HG03439 (cell line): ENCODE results near the gene SIPA1L3.
"Not testable (repeated sequence)": the region's sequence is repeated elsewhere in the genome, so short reads cannot be mapped to it uniquely, and the experiment has no call there.

Experiments
- ATAC-seq: cut with Tn5 transposase; IDR thresholded peaks from one replicate; pipeline ENCODE4 v1.9.1; 2021; ENCODE audit warnings: mild to moderate bottlenecking, moderate library complexity; ENCODE audit not compliant: unreplicated experiment

The SIPA1L3 gene

GRCh38 chr19:37906869-37907734 lies at the start of gene SIPA1L3:
TSS of gene SIPA1L3 (plus strand) at chr19:37907208. CDS start at chr19:38081566, 174,358 bp downstream.
- peak; percentile 83 for ATAC-seq

DNA sequence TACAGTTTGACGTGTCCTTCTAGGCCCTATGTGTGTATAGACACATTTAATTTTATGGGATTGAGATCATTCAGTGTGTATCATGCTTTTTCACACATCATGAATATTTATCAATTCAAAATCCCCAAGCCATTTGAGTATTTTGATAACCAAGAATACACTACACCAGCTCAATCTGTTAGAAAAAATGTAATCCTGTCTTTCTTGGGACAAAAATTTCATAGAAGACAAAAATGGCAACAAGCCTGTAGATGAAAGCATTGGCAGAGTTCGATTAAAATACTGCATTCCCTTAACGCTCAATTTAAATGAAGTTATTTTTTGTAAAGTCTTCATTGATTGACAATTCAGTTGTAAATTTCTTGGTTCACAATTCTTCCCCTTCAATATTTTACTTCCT lies 42.5 kb upstream of the SIPA1L3 start:
- no peak for ATAC-seq

DNA sequence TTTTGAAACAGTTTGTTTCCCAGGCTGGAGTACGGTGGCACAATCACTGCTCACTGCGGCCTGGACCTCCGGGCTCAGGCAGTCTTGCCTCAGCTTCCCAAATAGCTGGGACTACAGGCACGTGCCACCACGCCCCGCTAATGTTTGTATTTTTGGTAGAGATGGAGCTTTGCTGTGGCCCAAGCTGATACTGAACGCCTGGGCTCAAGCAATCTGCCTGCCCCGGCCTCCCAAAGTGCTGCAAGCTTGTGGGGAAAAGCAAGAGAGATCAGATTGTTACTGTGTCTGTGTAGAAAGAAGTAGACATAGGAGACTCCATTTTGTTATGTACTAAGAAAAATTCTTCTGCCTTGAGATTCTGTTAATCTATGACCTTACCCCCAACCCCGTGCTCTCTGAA lies 41.1 kb upstream of the SIPA1L3 start:
- ATAC-seq, result not testable (repeated sequence)

- ATAC-seq, result no peak
Measured at GRCh38 chr19:37867831-37868230, 39.2 kb upstream of the SIPA1L3 start.

GRCh38 chr19:37869766-37870340 lies 37.2 kb upstream of the SIPA1L3 start:
- ATAC-seq, result no peak

DNA sequence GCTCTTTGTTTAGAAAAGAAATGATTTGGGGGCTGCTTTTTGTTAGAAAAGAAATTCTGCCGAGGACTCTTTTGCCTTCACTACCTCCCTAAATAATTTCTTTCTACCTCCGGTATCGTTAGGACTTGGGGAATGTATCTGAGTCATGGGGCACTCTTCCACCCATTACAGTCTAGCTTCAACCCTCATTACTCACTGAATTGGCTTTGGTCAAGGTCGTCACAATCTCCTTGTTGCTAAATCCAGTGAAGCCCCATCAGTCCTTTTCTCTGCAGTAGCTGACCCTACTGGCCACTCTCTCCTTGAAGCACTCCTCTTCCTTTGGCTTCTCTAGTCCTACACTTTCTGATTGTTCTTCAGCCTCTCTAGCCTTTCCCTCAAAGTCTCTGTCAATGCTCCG lies 34.6 kb upstream of the SIPA1L3 start:
- ATAC-seq, result no peak

GRCh38 chr19:37874784-37875183 lies 32.2 kb upstream of the SIPA1L3 start:
- no peak for ATAC-seq

DNA sequence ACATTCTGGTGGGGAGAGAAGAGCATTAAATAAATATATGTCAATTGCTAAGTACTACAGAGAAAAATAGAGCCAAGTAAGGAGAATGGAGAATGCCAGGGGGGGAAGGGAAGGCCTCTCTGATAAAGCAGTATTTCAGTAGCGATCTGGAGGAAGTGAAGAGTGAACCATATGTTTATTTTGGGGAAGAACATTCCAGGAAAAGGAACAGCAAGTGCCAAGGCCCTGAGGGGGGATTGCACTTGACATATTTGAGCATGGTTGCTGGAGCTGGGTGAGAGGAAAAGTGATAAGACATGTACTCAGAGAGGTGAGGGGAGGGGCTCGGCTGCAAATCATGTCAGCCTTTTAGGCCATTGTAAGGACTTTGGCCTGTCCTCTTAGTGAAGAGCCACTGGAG lies 31.0 kb upstream of the SIPA1L3 start:
- no peak for ATAC-seq

GRCh38 chr19:37877147-37877546 lies 29.9 kb upstream of the SIPA1L3 start:
- no peak for ATAC-seq

DNA sequence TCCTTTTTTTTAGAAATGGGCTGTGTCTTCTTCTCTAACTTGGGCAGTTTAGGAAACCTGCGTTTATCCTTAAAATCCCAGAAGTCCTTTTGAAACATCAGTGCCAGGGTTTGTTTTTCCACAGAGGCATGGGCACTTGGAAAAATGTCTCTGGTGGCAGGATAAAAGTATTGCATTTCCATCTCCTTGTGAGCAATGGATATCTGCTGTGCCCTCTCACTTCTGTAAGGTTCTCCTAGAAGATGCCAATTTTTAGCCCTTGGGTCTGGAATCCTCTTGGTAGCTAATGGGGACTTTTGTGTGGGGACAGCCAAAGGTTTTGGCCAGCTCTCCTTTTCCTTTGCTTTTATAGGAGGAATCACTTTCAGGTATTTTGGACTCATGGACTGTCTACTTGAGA lies 21.6 kb upstream of the SIPA1L3 start:
- ATAC-seq, result no peak

DNA sequence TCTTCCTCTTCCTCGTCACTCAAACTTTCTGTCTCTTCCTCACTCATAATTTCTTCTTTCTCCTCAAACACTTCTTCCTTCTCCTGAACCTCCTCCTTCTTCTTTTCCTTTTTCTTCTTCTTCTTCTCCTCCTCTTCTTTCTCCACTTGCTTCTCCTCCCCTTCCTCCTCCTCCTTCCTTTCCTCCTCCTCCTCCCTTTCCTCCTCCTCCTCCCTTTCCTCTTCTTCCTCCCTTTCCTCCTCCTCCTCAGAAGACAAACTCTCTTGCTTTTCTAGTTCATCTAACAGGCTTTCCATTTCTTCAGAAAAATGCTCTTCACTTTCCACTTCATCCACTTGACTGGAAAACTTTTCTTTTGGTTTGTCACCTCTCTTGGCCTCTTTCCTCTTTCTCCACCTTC lies 20.4 kb upstream of the SIPA1L3 start:
- no peak for ATAC-seq

- no peak for ATAC-seq
Measured at GRCh38 chr19:37893845-37894575, 13.0 kb upstream of the SIPA1L3 start.

GRCh38 chr19:37896180-37896579 lies 10.8 kb upstream of the SIPA1L3 start:
- no peak for ATAC-seq

DNA sequence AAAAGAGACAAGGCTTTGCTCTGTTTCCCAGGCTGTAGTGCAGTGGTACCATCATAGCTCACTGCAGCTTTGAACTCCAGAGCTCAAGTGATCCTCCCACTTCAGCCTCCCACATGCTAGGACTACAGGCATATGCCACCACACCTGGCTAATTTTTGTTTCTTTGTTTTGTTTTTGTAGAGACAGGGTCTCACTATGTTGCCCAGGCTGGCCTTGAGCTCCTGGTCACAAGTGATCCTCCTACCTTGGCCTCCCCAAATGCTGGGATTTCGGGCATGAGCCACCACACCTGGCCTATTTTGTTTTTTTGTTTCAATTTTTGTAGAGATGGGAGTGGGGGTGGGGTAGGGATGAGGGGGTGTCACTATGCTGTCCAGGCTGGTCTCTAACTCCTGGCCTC lies 7.6 kb upstream of the SIPA1L3 start:
- ATAC-seq, result no peak

DNA sequence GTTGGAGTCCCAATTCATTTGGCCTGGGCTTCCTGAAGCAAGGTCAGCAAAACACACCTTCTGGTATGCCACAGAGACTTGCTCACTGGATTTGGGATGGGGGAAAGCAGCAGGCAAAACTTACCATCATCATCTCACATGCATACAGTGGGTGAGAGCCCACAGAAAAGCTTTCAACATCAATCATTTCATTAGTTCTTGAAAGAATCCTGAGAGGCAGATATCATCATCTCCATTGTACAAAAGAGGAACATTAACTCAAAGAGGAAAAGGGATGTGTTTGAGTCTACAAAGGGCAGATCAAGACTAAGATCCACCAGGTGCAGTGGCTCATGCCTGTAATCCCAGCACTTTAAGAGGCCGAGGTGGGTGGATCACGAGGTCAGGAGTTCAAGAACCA lies 7.0 kb upstream of the SIPA1L3 start:
- ATAC-seq, result no peak

- peak; percentile 32 for ATAC-seq
Measured at GRCh38 chr19:37902668-37903067, 4.3 kb upstream of the SIPA1L3 start.

- no peak for ATAC-seq
Measured at GRCh38 chr19:37903096-37903495, 3.9 kb upstream of the SIPA1L3 start.

GRCh38 chr19:37905946-37906868 lies 801 bp upstream of the SIPA1L3 start, which contains the start of gene WDR87:
TSS of gene WDR87 (minus strand) at chr19:37906594. CDS start at chr19:37898239, 8,355 bp downstream.
- ATAC-seq, result peak; percentile 15

DNA sequence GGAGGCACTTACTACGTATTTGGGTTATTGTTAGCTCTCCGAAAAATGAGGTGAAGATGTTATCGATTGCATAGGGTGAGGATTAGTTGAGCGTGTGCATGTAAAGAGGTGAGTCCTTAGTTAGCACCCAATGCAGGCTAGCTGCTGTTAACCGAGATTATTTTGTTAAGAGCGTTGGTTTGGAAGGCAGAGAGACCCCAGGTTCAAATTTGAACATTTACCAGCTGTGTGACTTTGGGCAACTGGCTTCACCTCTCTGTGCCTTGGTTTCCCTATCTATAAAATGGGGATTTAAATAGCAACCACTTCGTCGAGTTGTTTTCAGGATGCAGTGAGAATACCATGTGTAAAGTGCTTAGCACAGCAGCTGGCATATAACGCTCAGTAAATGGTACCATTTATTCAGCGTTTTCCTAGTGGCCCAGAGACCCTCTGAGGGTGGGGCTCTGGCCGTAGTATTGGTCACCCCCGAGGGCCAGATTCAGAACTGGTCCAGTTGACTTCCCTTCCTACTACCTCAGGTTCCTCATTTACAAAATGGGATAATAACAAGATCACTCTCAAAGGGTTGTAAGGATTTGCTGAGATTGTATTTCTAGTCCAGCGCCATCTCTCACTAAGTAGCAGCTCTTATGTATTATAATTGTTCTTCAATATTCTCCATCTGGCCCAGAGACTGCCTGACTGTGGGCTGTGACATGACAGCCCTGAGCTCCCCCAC lies 887 bp downstream of the SIPA1L3 start:
- ATAC-seq, result no peak

DNA sequence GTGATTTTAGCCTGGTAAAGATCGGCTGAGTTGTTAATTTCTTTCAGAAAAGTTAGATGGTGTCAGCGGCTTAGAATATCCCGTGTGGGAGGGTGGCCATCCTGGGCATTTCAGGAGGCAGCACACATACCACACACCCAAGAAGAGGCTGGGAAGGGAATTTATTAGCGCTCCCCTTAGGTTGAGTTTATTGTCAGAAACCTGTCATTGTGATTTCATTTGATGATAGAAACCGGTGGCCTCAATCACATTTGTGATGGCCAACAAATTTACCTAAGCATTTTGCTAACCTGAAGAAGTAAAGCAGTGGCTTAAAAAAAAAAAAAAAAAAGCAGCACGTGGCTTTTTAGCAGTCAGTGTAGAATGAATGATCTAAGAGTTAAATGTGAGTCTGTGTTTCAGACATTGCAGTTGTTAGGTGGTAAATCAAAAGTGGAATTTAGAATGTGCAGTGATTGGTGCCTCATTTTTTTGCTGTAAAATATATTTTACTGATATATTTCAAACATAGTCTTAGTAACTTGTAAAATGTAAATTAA lies 2.7 kb downstream of the SIPA1L3 start:
- ATAC-seq, result no peak
